Measurements from ENCODE around the gene PGAP2.
"Not testable (repeated sequence)": the region's sequence is repeated elsewhere in the genome, so short reads cannot be mapped to it uniquely, and the experiment has no call there.

The PGAP2 gene

GRCh38 chr11:3849297-3849874, 41.0 kb downstream of the PGAP2 start:
- no peaks in the 10 kb centered on the region for H3K9me3 ChIP-seq (ENCODE audit: control insufficient read depth, insufficient read depth, low read length)
- no peaks in the 10 kb centered on the region for H3K36me3 ChIP-seq (ENCODE audit: insufficient read depth, low read length)
- H3K4me1 ChIP-seq (ENCODE audit: insufficient read depth, low read length) = peaks cover 9% of the 10 kb centered on the region; the same call in 1 of the 2 replicates
- no peak overlapping the region for H3K9ac ChIP-seq (ENCODE audit: low read depth, low read length)

- no peak overlapping the region for H3K9ac ChIP-seq (ENCODE audit: low read depth, low read length)
- peaks cover 16% of the 10 kb centered on the region for H3K4me1 ChIP-seq (ENCODE audit: insufficient read depth, low read length)
- H3K9me3 ChIP-seq (ENCODE audit: control insufficient read depth, insufficient read depth, low read length) = no peaks in the 10 kb centered on the region
- H3K36me3 ChIP-seq (ENCODE audit: insufficient read depth, low read length) = no peaks in the 10 kb centered on the region
Measured at GRCh38 chr11:3853545-3853842, 45.1 kb downstream of the PGAP2 start.

- Histone ChIP-seq H3K9ac (ENCODE audit: low read depth, low read length) (peak overlapping the region; percentile 95), H3K9me3 (ENCODE audit: control insufficient read depth, insufficient read depth, low read length) (no peaks in the 10 kb centered on the region), H3K4me1 (ENCODE audit: insufficient read depth, low read length) (peaks cover 17% of the 10 kb centered on the region), H3K36me3 (ENCODE audit: insufficient read depth, low read length) (no peaks in the 10 kb centered on the region)
Measured at GRCh38 chr11:3853899-3854659, 45.7 kb downstream of the PGAP2 start.

GRCh38 chr11:3854660-3854976, 46.3 kb downstream of the PGAP2 start:
- no peaks in the 10 kb centered on the region for H3K9me3 ChIP-seq (ENCODE audit: control insufficient read depth, insufficient read depth, low read length)
- peak overlapping the region; percentile 95 for H3K9ac ChIP-seq (ENCODE audit: low read depth, low read length)
- H3K36me3 ChIP-seq (ENCODE audit: insufficient read depth, low read length) = no peaks in the 10 kb centered on the region
- peaks cover 23% of the 10 kb centered on the region for H3K4me1 ChIP-seq (ENCODE audit: insufficient read depth, low read length)

GRCh38 chr11:3854977-3855807, 46.8 kb downstream of the PGAP2 start, which contains the start of gene STIM1:
Gene STIM1, plus strand, starts transcription at chr11:3855664. Its CDS starts 607 bp downstream, at chr11:3856271.
- Histone ChIP-seq H3K36me3 (ENCODE audit: insufficient read depth, low read length) (no peaks in the 10 kb centered on the region), H3K4me1 (ENCODE audit: insufficient read depth, low read length) (peaks cover 25% of the 10 kb centered on the region), H3K9ac (ENCODE audit: low read depth, low read length) (peak within 1 kb of the TSS; percentile 95), H3K9me3 (ENCODE audit: control insufficient read depth, insufficient read depth, low read length) (no peaks in the 10 kb centered on the region)

- peak overlapping the region; percentile 85 for H3K9ac ChIP-seq (ENCODE audit: low read depth, low read length)
- no peaks in the 10 kb centered on the region for H3K36me3 ChIP-seq (ENCODE audit: insufficient read depth, low read length)
- peaks cover 32% of the 10 kb centered on the region for H3K4me1 ChIP-seq (ENCODE audit: insufficient read depth, low read length)
- H3K9me3 ChIP-seq (ENCODE audit: control insufficient read depth, insufficient read depth, low read length) = no peaks in the 10 kb centered on the region
Measured at GRCh38 chr11:3855808-3856491, 47.6 kb downstream of the PGAP2 start.

GRCh38 chr11:3856856-3857553, 48.6 kb downstream of the PGAP2 start:
- peaks cover 39% of the 10 kb centered on the region for H3K4me1 ChIP-seq (ENCODE audit: insufficient read depth, low read length)
- no peaks in the 10 kb centered on the region for H3K9me3 ChIP-seq (ENCODE audit: control insufficient read depth, insufficient read depth, low read length)
- H3K9ac ChIP-seq (ENCODE audit: low read depth, low read length) = peak overlapping the region; percentile 85; the same call in 1 of the 2 replicates
- H3K36me3 ChIP-seq (ENCODE audit: insufficient read depth, low read length) = no peaks in the 10 kb centered on the region

- Histone ChIP-seq H3K36me3 (ENCODE audit: insufficient read depth, low read length) (no peaks in the 10 kb centered on the region), H3K9ac (ENCODE audit: low read depth, low read length) (no peak overlapping the region), H3K9me3 (ENCODE audit: control insufficient read depth, insufficient read depth, low read length) (no peaks in the 10 kb centered on the region), H3K4me1 (ENCODE audit: insufficient read depth, low read length) (peaks cover 43% of the 10 kb centered on the region)
Measured at GRCh38 chr11:3857628-3858027, 49.3 kb downstream of the PGAP2 start.

GRCh38 chr11:3859373-3859881, 51.1 kb downstream of the PGAP2 start:
- H3K4me1 ChIP-seq (ENCODE audit: insufficient read depth, low read length) = peaks cover 36% of the 10 kb centered on the region
- H3K9ac ChIP-seq (ENCODE audit: low read depth, low read length) = no peak overlapping the region
- H3K36me3 ChIP-seq (ENCODE audit: insufficient read depth, low read length) = no peaks in the 10 kb centered on the region
- H3K9me3 ChIP-seq (ENCODE audit: control insufficient read depth, insufficient read depth, low read length) = no peaks in the 10 kb centered on the region

- Histone ChIP-seq H3K36me3 (ENCODE audit: insufficient read depth, low read length) (no peaks in the 10 kb centered on the region), H3K9ac (ENCODE audit: low read depth, low read length) (no peak overlapping the region), H3K4me1 (ENCODE audit: insufficient read depth, low read length) (peaks cover 34% of the 10 kb centered on the region), H3K9me3 (ENCODE audit: control insufficient read depth, insufficient read depth, low read length) (no peaks in the 10 kb centered on the region)
Measured at GRCh38 chr11:3860375-3860774, 52.0 kb downstream of the PGAP2 start.

GRCh38 chr11:3860898-3861393, 52.6 kb downstream of the PGAP2 start:
- not testable (repeated sequence) for H3K9me3 ChIP-seq (ENCODE audit: control insufficient read depth, insufficient read depth, low read length); H3K36me3 ChIP-seq (ENCODE audit: insufficient read depth, low read length); H3K9ac ChIP-seq (ENCODE audit: low read depth, low read length)
- H3K4me1 ChIP-seq (ENCODE audit: insufficient read depth, low read length) = peaks cover 40% of the 10 kb centered on the region

GRCh38 chr11:3861683-3862082, 53.3 kb downstream of the PGAP2 start:
- no peaks in the 10 kb centered on the region for H3K36me3 ChIP-seq (ENCODE audit: insufficient read depth, low read length)
- H3K9ac ChIP-seq (ENCODE audit: low read depth, low read length) = no peak overlapping the region
- no peaks in the 10 kb centered on the region for H3K9me3 ChIP-seq (ENCODE audit: control insufficient read depth, insufficient read depth, low read length)
- peaks cover 40% of the 10 kb centered on the region for H3K4me1 ChIP-seq (ENCODE audit: insufficient read depth, low read length)

GRCh38 chr11:3865388-3866193, 57.2 kb downstream of the PGAP2 start:
- H3K9me3 ChIP-seq (ENCODE audit: control insufficient read depth, insufficient read depth, low read length) = no peaks in the 10 kb centered on the region
- H3K4me1 ChIP-seq (ENCODE audit: insufficient read depth, low read length) = peaks cover 31% of the 10 kb centered on the region
- H3K36me3 ChIP-seq (ENCODE audit: insufficient read depth, low read length) = no peaks in the 10 kb centered on the region
- no peak overlapping the region for H3K9ac ChIP-seq (ENCODE audit: low read depth, low read length)

Measured in ES-I3 (cell line).